Omental fat pad (tissue), 4 donors: Measurements from ENCODE around the gene LRRC36. TPM values are rescaled to one million over a fixed set of nuclear protein-coding genes. Genes with fewer than 3 reads are reported as not detected.

Source experiments
- ATAC-seq: fragments of 150-250 bp; one replicate; pipeline ENCODE4 v1.9.1; 2016; ENCODE audit warnings: mild to moderate bottlenecking, moderate library complexity; ENCODE audit not compliant: low FRiP score
- DNase-seq: peaks from one replicate; pipeline ENCODE4 v3.0.0-alpha.2; 2019; ENCODE audit warnings: low spot score
- total RNA-seq, 4 donors: library from RNA; depleted of rRNA; stranded (reverse); fragments of >200 nt; gene quantifications; one replicate each; pipeline ENCODE4 v1.1.0, GENCODE V29; 2016
- TF ChIP-seq, protein P1 (sequence below), 3 donors: fragments of 450-650 bp; IDR thresholded peaks; one replicate each; pipeline ENCODE4 v1.5.1; 2016 to 2017; ENCODE audit warnings: antibody characterized with exemption in 3 of 3, mild to moderate bottlenecking in 3 of 3, moderate library complexity in 2 of 3

The LRRC36 gene
- total RNA-seq, 4 donors from 2014 or later: 0.84 to 2.8 (median 1.0) TPM; not detected in 1

- no peak for ATAC-seq
- no peak for DNase-seq
Observed at GRCh38 chr16:67390816-67391423, 64.3 kb downstream of the LRRC36 start.

DNA sequence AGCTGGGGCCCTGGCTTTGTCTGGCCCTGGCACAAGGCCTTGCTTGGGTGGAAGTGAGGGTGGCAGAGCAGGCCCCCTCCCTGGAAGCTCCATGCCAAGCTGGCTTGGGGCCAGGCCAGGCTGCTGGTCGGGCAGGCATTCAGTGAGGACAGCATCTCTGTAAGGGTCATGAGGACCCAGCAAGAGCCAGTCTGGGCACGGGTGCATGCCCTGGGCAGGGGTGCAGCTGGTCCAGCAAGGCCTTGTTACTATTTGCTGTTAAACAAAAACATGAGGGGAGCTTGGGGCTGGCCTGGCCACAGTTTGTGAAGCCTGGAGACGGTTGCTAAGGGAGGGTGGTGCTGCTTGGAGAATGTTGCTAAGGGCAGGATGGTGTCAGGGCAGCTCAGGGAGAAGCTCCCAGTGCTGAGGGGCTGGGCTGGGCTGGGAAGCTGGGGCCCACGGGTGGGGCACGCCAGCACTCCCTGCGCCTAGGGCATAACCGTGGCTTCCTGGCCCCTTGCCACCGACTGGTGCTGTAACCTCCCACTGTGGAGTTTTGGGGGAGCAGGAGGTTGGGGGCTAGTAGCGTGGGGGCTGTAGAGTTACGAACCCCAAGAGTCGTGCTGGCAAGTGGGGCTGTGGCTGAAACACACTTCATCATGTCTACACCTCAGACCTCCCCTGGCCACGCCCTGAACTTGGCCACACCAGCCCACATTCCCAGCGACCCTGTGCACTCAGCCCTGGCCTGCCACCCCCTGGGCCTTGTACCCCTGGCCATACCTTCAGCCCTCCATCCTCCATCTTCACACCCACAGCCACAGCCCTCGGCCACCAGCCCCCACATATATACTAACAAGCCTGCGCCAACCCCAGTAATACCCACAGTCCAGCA, 65.0 kb downstream of the LRRC36 start:
- TF ChIP-seq, protein P1, sequence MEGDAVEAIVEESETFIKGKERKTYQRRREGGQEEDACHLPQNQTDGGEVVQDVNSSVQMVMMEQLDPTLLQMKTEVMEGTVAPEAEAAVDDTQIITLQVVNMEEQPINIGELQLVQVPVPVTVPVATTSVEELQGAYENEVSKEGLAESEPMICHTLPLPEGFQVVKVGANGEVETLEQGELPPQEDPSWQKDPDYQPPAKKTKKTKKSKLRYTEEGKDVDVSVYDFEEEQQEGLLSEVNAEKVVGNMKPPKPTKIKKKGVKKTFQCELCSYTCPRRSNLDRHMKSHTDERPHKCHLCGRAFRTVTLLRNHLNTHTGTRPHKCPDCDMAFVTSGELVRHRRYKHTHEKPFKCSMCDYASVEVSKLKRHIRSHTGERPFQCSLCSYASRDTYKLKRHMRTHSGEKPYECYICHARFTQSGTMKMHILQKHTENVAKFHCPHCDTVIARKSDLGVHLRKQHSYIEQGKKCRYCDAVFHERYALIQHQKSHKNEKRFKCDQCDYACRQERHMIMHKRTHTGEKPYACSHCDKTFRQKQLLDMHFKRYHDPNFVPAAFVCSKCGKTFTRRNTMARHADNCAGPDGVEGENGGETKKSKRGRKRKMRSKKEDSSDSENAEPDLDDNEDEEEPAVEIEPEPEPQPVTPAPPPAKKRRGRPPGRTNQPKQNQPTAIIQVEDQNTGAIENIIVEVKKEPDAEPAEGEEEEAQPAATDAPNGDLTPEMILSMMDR (IDR thresholded peaks at IDR 0.05): no peak
- DNase-seq (no peak), ATAC-seq (no peak)

More at GRCh38 chr16:67390816-67391423, 64.3 kb downstream of the LRRC36 start:
- TF ChIP-seq, protein P1 (IDR thresholded peaks at IDR 0.05): no peak

DNA sequence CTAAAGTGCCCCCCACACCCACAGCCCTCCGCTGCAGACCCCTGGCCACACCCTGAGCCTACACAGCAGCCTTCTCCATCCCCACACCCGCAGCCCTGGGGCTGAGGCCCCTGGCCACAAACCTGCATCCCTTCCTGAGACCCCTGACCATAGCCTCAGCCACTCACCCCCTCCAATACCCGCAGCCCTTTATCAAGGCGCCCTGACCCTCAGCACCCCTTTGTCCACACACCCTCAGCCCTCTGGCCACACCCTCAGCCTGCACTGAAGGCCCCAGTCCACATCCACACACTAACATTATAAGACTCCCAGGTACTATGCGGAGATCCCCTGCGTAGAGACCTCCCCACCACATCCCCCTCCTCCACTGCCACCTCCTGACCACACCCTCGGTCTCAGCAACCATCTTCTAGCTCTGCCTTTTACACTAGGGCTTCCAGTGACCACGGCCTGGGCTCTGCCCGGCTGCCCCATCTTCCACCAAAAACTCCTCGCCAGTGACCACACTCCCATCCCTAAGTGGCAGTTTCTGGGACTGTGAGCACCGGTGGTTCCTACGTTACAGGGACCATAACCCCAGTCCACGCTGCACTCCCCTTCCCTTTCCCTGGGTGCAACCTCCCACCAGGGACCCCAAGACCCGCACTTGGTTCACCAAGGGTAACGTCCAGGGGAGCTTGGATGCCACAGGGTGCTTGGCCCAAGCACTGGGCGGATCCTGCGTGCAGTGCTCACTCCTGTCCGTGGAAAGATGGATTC, 65.9 kb downstream of the LRRC36 start:
- DNase-seq: no peak
- no peak for ATAC-seq
- TF ChIP-seq, protein P1 (IDR thresholded peaks at IDR 0.05): no peak

- TF ChIP-seq, protein P1 (IDR thresholded peaks at IDR 0.05): no peak
- DNase-seq (peak; percentile 68), ATAC-seq (peak; percentile 76)
Observed at GRCh38 chr16:67393111-67393787, 66.6 kb downstream of the LRRC36 start, which contains the start of gene TPPP3. Gene TPPP3, minus strand, starts transcription at chr16:67393498. Its CDS starts 2,387 bp downstream, at chr16:67391111.

DNA sequence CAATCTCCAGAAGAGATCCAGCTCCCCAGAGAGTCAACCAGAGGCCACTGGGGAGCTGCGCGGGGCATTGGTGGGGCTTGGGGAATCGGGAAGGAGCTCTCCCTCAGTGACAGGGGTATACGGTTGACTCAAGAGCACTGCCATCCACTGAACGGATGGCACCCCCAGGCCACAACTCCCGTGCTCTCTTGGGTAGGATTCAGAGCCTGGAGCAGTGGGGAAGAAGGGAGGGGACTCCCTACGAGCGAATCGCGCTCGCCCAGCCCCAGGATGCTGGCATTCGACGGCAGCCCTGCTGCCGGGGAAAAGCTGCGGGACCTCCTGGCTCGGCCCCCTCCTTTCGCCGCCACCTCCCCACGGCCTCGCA, 67.2 kb downstream of the LRRC36 start:
- DNase-seq (no peak), ATAC-seq (no peak)
- TF ChIP-seq, protein P1 (IDR thresholded peaks at IDR 0.05): no peak
